Activated CD4-positive, alpha-beta T cell treated with anti-CD3 and anti-CD28 coated beads for 24 hours (primary cell): ENCODE data around the gene MERTK.
"Not testable (repeated sequence)": the region's sequence is repeated elsewhere in the genome, so short reads cannot be mapped to it uniquely, and the experiment has no call there.

Source experiments
- DNase-seq, 2 donors: peaks; one replicate each; pipeline ENCODE4 v3.0.0-alpha.2; 2020; ENCODE audit warnings: low read depth in 2 of 2

MERTK gene

GRCh38 chr2:112045446-112046014 is 147.1 kb downstream of the MERTK start:
- no peak for DNase-seq

DNA sequence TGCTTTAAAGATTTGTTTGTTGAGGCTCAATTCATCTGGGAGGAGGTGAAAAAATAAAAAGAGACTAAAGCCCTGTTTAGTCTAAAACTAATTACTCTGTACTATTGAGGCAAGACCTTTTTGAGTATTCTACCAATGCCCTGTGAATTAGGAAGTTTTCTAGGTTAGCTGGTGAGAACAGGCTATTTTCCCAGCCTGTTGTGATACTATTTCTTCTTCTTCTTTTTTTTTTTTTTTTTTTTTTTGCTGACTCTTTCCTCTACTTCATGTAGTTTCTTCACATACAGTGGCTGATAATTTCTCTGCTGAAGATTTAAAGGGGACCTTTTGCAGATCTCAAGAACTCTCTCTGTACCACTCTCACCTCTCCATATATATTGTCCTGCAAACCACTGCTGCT is 147.8 kb downstream of the MERTK start:
- no peak for DNase-seq

- no peak for DNase-seq
These were observed 149.3 kb downstream of the MERTK start for GRCh38 chr2:112047537-112048235.

GRCh38 chr2:112048236-112048592 is 149.8 kb downstream of the MERTK start:
- DNase-seq, result no peak

DNA sequence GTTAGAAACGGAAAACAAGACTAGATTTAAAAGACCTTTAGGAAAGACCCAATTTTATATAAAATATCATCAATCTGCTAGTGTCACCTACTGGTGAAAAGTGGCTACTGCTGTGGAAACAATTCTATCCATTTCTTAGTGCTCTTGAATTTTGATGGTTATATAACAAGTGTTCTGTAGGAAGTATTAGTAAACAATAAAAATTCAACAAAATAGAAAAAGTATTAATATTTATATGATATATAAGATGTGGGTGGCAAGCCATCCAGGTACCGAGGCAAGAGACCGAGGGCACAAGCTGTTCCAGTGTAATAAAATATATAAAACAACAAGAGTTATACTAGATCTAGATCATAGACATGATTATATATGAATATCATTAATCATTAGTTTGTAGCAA is 150.5 kb downstream of the MERTK start:
- no peak for DNase-seq

DNA sequence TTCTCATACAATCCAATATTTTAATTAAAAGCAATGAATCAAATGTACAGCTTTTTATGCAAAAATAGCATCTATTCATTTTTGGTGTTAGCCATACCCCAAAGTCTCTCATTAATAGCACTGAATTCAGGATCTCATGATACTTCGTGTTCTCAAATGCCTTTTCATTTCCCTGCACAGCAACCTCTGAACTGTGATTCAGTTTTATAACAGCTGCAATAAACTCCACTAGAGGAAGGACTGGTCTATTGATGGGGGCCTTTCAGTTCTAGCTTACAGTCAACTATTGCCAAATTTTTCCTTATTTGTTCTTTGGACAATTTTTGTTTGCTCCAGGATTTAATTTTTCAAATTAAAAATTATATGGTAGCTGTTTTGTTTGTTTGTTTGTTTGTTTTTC is 151.9 kb downstream of the MERTK start:
- no peak for DNase-seq

GRCh38 chr2:112053917-112054846 is 155.8 kb downstream of the MERTK start:
- DNase-seq, result peak; percentile 97 to 99

- DNase-seq, result peak; percentile 95 to 97
These were observed 156.7 kb downstream of the MERTK start, which contains the start of gene TMEM87B for GRCh38 chr2:112054847-112055729. TMEM87B (plus strand) TSS chr2:112055269; CDS start chr2:112055592, 323 bp downstream.

- DNase-seq, result peak in 1 of 2 donors; percentile 29
These were observed 157.6 kb downstream of the MERTK start for GRCh38 chr2:112055730-112056625.

DNA sequence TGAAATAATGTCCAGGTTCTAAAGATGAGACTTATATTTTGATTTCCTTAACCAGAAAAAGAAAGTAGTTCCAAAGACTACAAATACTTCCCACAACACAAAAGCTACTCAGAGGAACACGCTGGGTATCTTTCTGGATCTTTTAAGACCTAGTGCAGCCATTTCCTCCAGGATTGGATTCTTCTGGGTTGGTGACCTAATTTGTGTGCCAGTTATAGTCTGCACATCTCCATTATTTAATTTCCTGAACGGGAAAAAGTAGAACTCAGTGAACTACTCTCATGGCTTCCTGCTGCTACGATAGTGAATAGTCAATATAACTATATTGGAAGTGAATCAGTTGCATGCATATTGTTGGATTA is 158.2 kb downstream of the MERTK start:
- DNase-seq, result no peak

GRCh38 chr2:112059671-112060070 is 161.3 kb downstream of the MERTK start:
- no peak for DNase-seq

DNA sequence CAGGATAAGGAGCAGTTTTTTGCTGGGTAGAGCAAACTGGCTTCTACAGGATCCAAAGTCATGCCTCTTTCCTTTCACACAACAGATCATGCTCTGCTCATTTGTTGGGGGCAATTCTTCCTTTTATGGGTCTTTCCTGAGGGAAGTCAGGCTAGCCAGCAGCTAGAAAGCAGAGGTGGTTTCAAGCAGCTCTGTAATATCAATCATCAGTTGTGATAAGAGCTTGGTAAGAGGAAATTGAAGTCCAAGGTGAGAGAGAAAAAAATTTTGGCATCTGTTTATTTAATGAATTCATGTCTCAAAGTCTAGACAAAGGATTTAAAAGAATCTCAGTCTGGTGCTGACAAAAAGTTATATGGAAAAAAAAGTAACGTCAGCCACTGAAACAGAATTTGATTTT is 162.9 kb downstream of the MERTK start:
- no peak for DNase-seq

DNA sequence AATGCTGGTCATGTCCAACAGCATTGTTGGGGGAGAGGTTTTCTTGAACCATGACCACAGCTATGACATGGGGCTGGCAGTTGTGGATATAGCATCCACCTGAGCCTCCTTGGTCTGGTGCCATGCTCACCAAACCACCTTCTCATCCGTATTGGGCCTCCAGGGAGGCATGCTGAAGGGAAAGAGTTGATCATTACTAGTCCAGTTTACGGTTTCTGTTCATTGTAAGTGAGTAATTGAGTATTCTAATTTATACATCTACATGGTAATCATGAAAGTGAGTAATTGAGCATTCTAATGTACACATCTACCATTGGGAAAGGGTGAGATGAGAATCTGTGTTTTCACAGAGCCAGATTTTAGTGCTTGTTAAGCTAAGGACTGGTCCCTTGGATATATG is 163.4 kb downstream of the MERTK start:
- DNase-seq, result no peak

- DNase-seq, result no peak
These were observed 164.5 kb downstream of the MERTK start for GRCh38 chr2:112062894-112063293.

DNA sequence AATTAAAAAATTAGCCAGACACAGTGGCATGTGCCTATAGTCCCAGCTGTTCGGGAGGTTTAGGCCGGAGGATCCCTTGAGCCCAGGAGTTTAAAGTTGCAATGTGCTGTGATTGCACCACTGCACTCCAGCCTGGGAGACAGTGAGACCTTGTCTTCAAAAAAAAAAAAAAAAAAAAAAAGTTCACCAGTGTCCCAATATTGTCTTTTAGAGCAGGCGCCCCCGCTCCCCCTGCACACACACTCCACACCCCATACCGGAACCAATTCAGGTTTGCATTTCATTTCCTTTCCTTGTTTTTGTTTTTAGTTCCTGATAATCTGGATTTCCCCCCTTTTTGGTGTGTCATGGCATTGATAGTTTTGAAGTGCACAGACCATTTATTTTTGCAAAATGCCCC is 167.1 kb downstream of the MERTK start:
- DNase-seq, result no peak

DNA sequence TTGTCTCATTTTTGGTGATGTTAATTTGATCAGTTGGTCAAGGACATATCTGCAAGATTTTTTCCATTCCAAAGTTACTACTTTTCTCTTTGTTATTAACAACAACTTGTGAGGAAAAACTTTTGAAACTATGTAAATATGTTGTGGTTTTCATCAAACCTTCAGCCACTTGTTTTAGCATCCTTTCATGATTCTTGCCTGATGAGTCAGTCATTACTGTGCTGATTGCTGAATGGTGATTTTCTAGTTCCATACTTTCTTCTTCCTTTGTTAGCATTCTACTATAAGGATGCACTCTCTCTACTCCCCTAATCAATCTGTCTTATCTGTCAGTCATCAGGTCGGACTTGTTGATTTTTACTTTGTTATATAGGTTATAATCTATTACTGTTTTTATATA is 167.6 kb downstream of the MERTK start:
- no peak for DNase-seq

- not testable (repeated sequence) for DNase-seq
These were observed 171.4 kb downstream of the MERTK start for GRCh38 chr2:112069794-112070193.

DNA sequence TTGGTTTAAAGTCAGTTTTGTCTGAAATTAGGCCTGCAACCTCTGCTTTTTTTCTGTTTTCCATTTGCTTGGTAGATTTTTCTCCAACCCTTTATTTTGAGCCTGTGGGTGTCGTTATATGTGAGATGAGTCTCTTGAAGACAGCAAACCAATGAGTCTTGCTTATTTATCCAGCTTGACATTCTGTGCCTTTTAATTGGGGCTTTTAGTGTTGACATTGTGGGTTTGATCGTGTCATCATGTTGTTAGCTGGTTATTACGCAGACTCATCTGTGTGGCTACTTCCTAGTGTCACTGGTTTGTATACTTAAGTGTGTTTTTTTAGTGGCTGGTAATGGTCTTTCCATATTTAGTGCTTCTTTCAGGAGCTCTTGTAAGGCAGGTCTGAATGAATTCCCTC is 175.5 kb downstream of the MERTK start:
- no peak for DNase-seq

DNA sequence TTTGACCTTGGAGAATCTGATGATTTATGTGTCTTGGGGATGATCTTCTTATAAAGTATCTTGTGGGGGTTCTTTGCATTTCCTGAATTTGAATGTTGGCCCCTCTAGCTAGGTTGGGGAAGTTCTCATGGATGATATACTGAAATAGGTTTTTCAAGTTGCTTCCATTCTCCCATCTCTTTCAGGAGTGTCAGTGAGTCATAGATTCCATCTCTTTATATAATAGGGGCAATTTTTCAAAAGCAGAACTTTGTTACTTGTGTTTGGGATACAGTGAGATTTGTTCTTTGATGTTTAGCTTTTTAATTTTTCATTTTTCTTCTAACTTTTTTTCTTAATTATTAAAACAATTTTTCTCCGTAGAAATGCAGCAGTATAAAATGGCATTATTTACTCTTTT is 176.1 kb downstream of the MERTK start:
- DNase-seq, result no peak

GRCh38 chr2:112075490-112076260 is 177.3 kb downstream of the MERTK start:
- DNase-seq, result no peak
